Measurements from ENCODE around the gene CCNL1.
"Not testable (repeated sequence)": the region's sequence is repeated elsewhere in the genome, so short reads cannot be mapped to it uniquely, and the experiment has no call there.

CCNL1 gene

GRCh38 chr3:157103860-157104259 lies 56.1 kb downstream of the CCNL1 start:
- no peak for DNase-seq (ENCODE audit: low read depth)
- in situ Hi-C loops (cut with HindIII; ENCODE audit: low sequenced_read_pairs), result loop anchor here (25.0 kb wide), 2 partner anchors 417 to 567 kb away; no protein-coding TSS in a partner anchor
- TF ChIP-seq CTCF (IDR thresholded peaks at IDR 0.05; ENCODE audit: low read depth, low read length, missing control alignments), result no peak
- no peak overlapping the region for H3K4me3 ChIP-seq (ENCODE audit: low read depth, low read length)

- no peak for DNase-seq (ENCODE audit: low read depth)
- in situ Hi-C loops (cut with HindIII; ENCODE audit: low sequenced_read_pairs), result loop anchor here (25.0 kb wide), 2 partner anchors 416 to 566 kb away; no protein-coding TSS in a partner anchor
- H3K4me3 ChIP-seq (ENCODE audit: low read depth, low read length), result no peak overlapping the region
- TF ChIP-seq CTCF (IDR thresholded peaks at IDR 0.05; ENCODE audit: low read depth, low read length, missing control alignments), result no peak
These were observed 56.7 kb downstream of the CCNL1 start for GRCh38 chr3:157103280-157103679.

GRCh38 chr3:157102595-157102994 lies 57.4 kb downstream of the CCNL1 start:
- not testable (repeated sequence) for DNase-seq (ENCODE audit: low read depth); H3K4me3 ChIP-seq (ENCODE audit: low read depth, low read length)
- in situ Hi-C loops (cut with HindIII; ENCODE audit: low sequenced_read_pairs), result loop anchor here (25.0 kb wide), 2 partner anchors 415 to 565 kb away; no protein-coding TSS in a partner anchor

GRCh38 chr3:157102098-157102497 lies 57.8 kb downstream of the CCNL1 start:
- no peak for DNase-seq (ENCODE audit: low read depth)
- in situ Hi-C loops (cut with HindIII; ENCODE audit: low sequenced_read_pairs), result loop anchor here (25.0 kb wide), 2 partner anchors 415 to 565 kb away; no protein-coding TSS in a partner anchor
- no peak for TF ChIP-seq CTCF (IDR thresholded peaks at IDR 0.05; ENCODE audit: low read depth, low read length, missing control alignments)
- no peak overlapping the region for H3K4me3 ChIP-seq (ENCODE audit: low read depth, low read length)

- DNase-seq (ENCODE audit: low read depth), result no peak
- no peak overlapping the region for H3K4me3 ChIP-seq (ENCODE audit: low read depth, low read length)
- no peak for TF ChIP-seq CTCF (IDR thresholded peaks at IDR 0.05; ENCODE audit: low read depth, low read length, missing control alignments)
- in situ Hi-C loops (cut with HindIII; ENCODE audit: low sequenced_read_pairs), result loop anchor here (25.0 kb wide), 2 partner anchors 414 to 564 kb away; no protein-coding TSS in a partner anchor
These were observed 58.5 kb downstream of the CCNL1 start for GRCh38 chr3:157101486-157101885.

GRCh38 chr3:157100608-157101396 lies 59.1 kb downstream of the CCNL1 start:
- in situ Hi-C loops (cut with HindIII; ENCODE audit: low sequenced_read_pairs), result loop anchor here (25.0 kb wide), 2 partner anchors 414 to 564 kb away; no protein-coding TSS in a partner anchor
- no peak for TF ChIP-seq CTCF (IDR thresholded peaks at IDR 0.05; ENCODE audit: low read depth, low read length, missing control alignments)
- no peak overlapping the region for H3K4me3 ChIP-seq (ENCODE audit: low read depth, low read length)
- DNase-seq (ENCODE audit: low read depth), result no peak

GRCh38 chr3:157100096-157100477 lies 59.9 kb downstream of the CCNL1 start:
- H3K4me3 ChIP-seq (ENCODE audit: low read depth, low read length), result no peak overlapping the region
- in situ Hi-C loops (cut with HindIII; ENCODE audit: low sequenced_read_pairs), result loop anchor here (25.0 kb wide), 2 partner anchors 413 to 563 kb away; no protein-coding TSS in a partner anchor
- DNase-seq (ENCODE audit: low read depth), result no peak
- no peak for TF ChIP-seq CTCF (IDR thresholded peaks at IDR 0.05; ENCODE audit: low read depth, low read length, missing control alignments)

Measured in astrocyte of the cerebellum (primary cell).